B cell (primary cell): ENCODE measurements around the gene MARK2. TPM values are rescaled to one million over a fixed set of nuclear protein-coding genes. Genes with fewer than 3 reads are reported as not detected.
A peak's percentile ranks its signal among the peaks of the same experiment; 100 is the strongest.

Experiments used
- ATAC-seq: fragments of 200-7000 bp; cut with Tn5 transposase; one replicate; pipeline ENCODE4 v1.10.0; 2021; ENCODE audit warnings: low read depth, mild to moderate bottlenecking, moderate number of reproducible peaks, moderate library complexity
- CTCF ChIA-PET: fragments of 350-600 bp; sonication (Branson Sonifier 250); formaldehyde crosslinking; loops from one replicate; lab custom pipeline; 2021; ENCODE audit warnings: antibody characterized with exemption, inconsistent platforms; lab: Charles Lee
- POLR2A ChIA-PET: fragments of 350-600 bp; sonication (Branson Sonifier 250); formaldehyde crosslinking; loops from one replicate; lab custom pipeline; 2021; ENCODE audit warnings: antibody characterized with exemption; lab: Charles Lee
- DNase-seq: peaks from one replicate; pipeline ENCODE4 v3.0.0; 2013
- H2AFZ ChIP-seq: 2 replicates; pipeline ENCODE4 v1.6.1; 2012; ENCODE audit warnings: mild to moderate bottlenecking, low read depth, low read length; ENCODE audit not compliant: insufficient read depth, poor library complexity, severe bottlenecking
- H3K27ac ChIP-seq, 2 donors: 1 replicate in 1 of 2; 2 replicates in 1 of 2; pipeline ENCODE4 v1.5.1; 2012 to 2013; ENCODE audit warnings: low read length in 2 of 2, mild to moderate bottlenecking in 2 of 2, moderate library complexity in 1 of 2
- H3K27me3 ChIP-seq, 4 experiments: fragments of 200-600 bp in 1 of 4; sonication (generic) in 1 of 4; replicated peaks in 1 of 4; 1 replicate in 2 of 4; 2 replicates in 2 of 4; pipeline versions ENCODE4 v1.6.1 to v1.7.0; 2013 to 2016; ENCODE audit warnings: low read length in 3 of 4, mild to moderate bottlenecking in 2 of 4, mixed read lengths in 1 of 4, moderate library complexity in 1 of 4; ENCODE audit not compliant: insufficient read depth in 4 of 4, control insufficient read depth in 3 of 4; ENCODE audit errors: control extremely low read depth in 1 of 4
- H3K36me3 ChIP-seq, 2 experiments: replicated peaks in 1 of 2; 1 replicate in 1 of 2; 2 replicates in 1 of 2; pipeline versions ENCODE4 v1.6.1 to v1.7.1; 2013; ENCODE audit warnings: low read length in 1 of 2; ENCODE audit not compliant: insufficient read depth in 2 of 2, control insufficient read depth in 1 of 2; ENCODE audit errors: control extremely low read depth in 1 of 2, extremely low read depth in 1 of 2
- H3K4me1 ChIP-seq, 2 donors: fragments of 200-600 bp in 1 of 2; sonication (generic) in 1 of 2; 1 replicate in 1 of 2; 2 replicates in 1 of 2; pipeline versions ENCODE4 v1.5.1 to v1.6.1; 2013 to 2017; ENCODE audit warnings: low read length in 2 of 2; ENCODE audit not compliant: control insufficient read depth in 2 of 2, insufficient read depth in 2 of 2
- H3K4me2 ChIP-seq: replicated peaks from 2 replicates; pipeline ENCODE3; 2012; ENCODE audit warnings: mild to moderate bottlenecking, low read depth, low read length; ENCODE audit not compliant: poor library complexity, severe bottlenecking
- H3K4me3 ChIP-seq, 5 experiments: fragments of 200-600 bp in 1 of 5; sonication (generic) in 1 of 5; 1 replicate in 3 of 5; 2 replicates in 2 of 5; pipeline versions ENCODE4 v1.5.1 to v1.7.0; 2011 to 2016; ENCODE audit warnings: low read length in 4 of 5, mild to moderate bottlenecking in 4 of 5, low read depth in 2 of 5, control low read depth in 1 of 5, moderate library complexity in 1 of 5; ENCODE audit not compliant: insufficient read depth in 1 of 5; ENCODE audit errors: control extremely low read depth in 1 of 5, extremely low read depth in 1 of 5
- H3K79me2 ChIP-seq: fragments of 200-600 bp; sonication (generic); one replicate; pipeline ENCODE4 v1.6.0; 2016; ENCODE audit warnings: low read length; ENCODE audit not compliant: control insufficient read depth, insufficient read depth
- H3K9ac ChIP-seq: fragments of 200-600 bp; sonication (generic); 2 replicates; pipeline ENCODE4 v1.6.1; 2017; ENCODE audit warnings: mild to moderate bottlenecking, low read length, moderate library complexity
- H3K9me3 ChIP-seq, 3 donors: one replicate each; pipeline versions ENCODE4 v1.6.1 to v1.7.1; 2013; ENCODE audit warnings: low read length in 2 of 3; ENCODE audit not compliant: control insufficient read depth in 2 of 3, insufficient read depth in 1 of 3; ENCODE audit errors: control extremely low read depth in 1 of 3
- H4K20me1 ChIP-seq: 2 replicates; pipeline ENCODE4 v1.6.0; 2012; ENCODE audit warnings: mild to moderate bottlenecking, low read length; ENCODE audit not compliant: insufficient read depth, control insufficient read depth, poor library complexity, severe bottlenecking
- H3K27ac Mint-ChIP-seq: one replicate; pipeline ENCODE4 v1.8.0; 2021; ENCODE audit warnings: mixed read lengths
- H3K27me3 Mint-ChIP-seq: one replicate; pipeline ENCODE4 v1.8.0; 2021; ENCODE audit warnings: mixed read lengths
- H3K4me1 Mint-ChIP-seq: one replicate; pipeline ENCODE4 v1.8.0; 2021; ENCODE audit warnings: mixed read lengths
- H3K4me3 Mint-ChIP-seq: one replicate; pipeline ENCODE4 v1.8.0; 2021; ENCODE audit warnings: mixed read lengths
- H3K9me3 Mint-ChIP-seq: one replicate; pipeline ENCODE4 v1.8.0; 2022; ENCODE audit warnings: mixed read lengths; ENCODE audit not compliant: insufficient read depth
- EZH2 ChIP-seq: IDR thresholded peaks from 2 replicates; pipeline ENCODE4 v1.6.1; 2012; ENCODE audit warnings: borderline replicate concordance, low read depth, mild to moderate bottlenecking, moderate library complexity, low read length; ENCODE audit not compliant: insufficient read depth, poor library complexity, severe bottlenecking
- WGBS: methylation state at CpG from one replicate; pipeline ENCODE4 v1.1.5; 2013; ENCODE audit warnings: missing lambda C conversion rate; ENCODE audit not compliant: insufficient coverage; 5-methylcytosine and 5-hydroxymethylcytosine counted together
- intact Hi-C: fragments of 100-400 bp; cut with micrococcal nuclease; formaldehyde crosslinking; loops from one replicate; pipeline ENCODE4 v1.10.0; 2022
- polyA plus RNA-seq: library from polyadenylated mRNA; depleted of rRNA; stranded (reverse); fragments of >200 nt; gene quantifications from 2 replicates; pipeline ENCODE4 v1.2.3, GENCODE V29; 2012
- total RNA-seq, 2 donors: library from RNA; stranded (reverse); fragments of 120-200 nt in 1 of 2; gene quantifications; 1 replicate in 1 of 2; 2 replicates in 1 of 2; pipeline versions ENCODE4 v1.2.3 to v1.2.4, GENCODE V29; 2013 to 2022
- TF ChIP-seq, protein P1 (sequence below): fragments of 200-600 bp; IDR thresholded peaks from one replicate; pipeline ENCODE4 v1.8.0; 2022; ENCODE audit warnings: antibody characterized with exemption, mild to moderate bottlenecking

Gene MARK2
- total and polyA plus RNA-seq, 2 donors (not counting 1 experiment from before 2014, with no cell fraction given): 47.2 to 58.1 TPM

GRCh38 chr11:63834535-63835157, 4.3 kb upstream of the MARK2 start:
- Mint-ChIP-seq H3K9me3 (no peaks in the 10 kb centered on the region), H3K27ac (peak overlapping the region; percentile 8), H3K4me1 (peaks cover 25% of the 10 kb centered on the region), H3K27me3 (no peaks in the 10 kb centered on the region), H3K4me3 (no peak overlapping the region)
- TF ChIP-seq, protein P1, sequence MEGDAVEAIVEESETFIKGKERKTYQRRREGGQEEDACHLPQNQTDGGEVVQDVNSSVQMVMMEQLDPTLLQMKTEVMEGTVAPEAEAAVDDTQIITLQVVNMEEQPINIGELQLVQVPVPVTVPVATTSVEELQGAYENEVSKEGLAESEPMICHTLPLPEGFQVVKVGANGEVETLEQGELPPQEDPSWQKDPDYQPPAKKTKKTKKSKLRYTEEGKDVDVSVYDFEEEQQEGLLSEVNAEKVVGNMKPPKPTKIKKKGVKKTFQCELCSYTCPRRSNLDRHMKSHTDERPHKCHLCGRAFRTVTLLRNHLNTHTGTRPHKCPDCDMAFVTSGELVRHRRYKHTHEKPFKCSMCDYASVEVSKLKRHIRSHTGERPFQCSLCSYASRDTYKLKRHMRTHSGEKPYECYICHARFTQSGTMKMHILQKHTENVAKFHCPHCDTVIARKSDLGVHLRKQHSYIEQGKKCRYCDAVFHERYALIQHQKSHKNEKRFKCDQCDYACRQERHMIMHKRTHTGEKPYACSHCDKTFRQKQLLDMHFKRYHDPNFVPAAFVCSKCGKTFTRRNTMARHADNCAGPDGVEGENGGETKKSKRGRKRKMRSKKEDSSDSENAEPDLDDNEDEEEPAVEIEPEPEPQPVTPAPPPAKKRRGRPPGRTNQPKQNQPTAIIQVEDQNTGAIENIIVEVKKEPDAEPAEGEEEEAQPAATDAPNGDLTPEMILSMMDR: no peak
- Histone ChIP-seq H3K4me1 (peaks cover 16 to 22% of the 10 kb centered on the region in 2 donors), H3K4me2 (no peak overlapping the region), H3K79me2 (peaks cover 17% of the 10 kb centered on the region), H4K20me1 (peaks cover 15% of the 10 kb centered on the region), H3K4me3 (no peak overlapping the region), H3K36me3 (no peaks in the 10 kb centered on the region), H2AFZ (no peak overlapping the region), H3K9ac (no peak overlapping the region), H3K9me3 (no peaks in the 10 kb centered on the region), H3K27me3 (no peaks in the 10 kb centered on the region), H3K27ac (no peak overlapping the region)
- intact Hi-C loops: loop anchor here (10.0 kb wide), 1 partner anchor 470 kb away; the partner anchor contains the start of genes CATSPERZ and ESRRA
- WGBS: 72% methylated on average over 8 of the region's 12 CpGs
- DNase-seq (no peak), ATAC-seq (no peak)
- ChIA-PET POLR2A (interaction anchor here (0.6 kb wide), 1 partner anchor 1055 kb away, joined by 10 read pairs; no protein-coding TSS in a partner anchor), CTCF (interaction anchor here (0.7 to 7.5 kb wide), 7 partner anchors 64 to 321 kb away, joined by 3 to 254 read pairs (median 5); no protein-coding TSS in a partner anchor)

DNA sequence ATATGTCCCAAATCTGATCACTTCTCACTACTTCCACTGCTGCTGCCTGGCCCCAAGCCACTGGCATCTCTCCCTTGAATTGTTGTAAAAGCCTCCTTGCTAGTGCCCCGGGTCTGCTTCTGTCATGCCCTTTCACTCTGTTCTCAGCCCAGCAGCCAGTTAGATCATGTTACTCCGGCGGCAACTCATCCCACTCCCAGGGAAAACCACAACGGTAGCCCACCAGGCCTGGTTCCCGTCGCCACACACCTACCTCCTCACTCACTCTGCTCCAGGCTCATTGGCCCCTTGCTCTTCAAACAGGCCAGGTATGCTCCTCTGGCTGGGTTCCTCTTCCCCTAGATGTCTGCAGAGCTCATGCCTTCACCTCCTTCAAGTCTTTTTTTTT, 3.8 kb upstream of the MARK2 start:
- intact Hi-C loops: loop anchor here (10.0 kb wide), 1 partner anchor 470 kb away; the partner anchor contains the start of genes CATSPERZ and ESRRA
- DNase-seq: no peak
- no peak overlapping the region for H3K27ac ChIP-seq
- H3K4me3 ChIP-seq: no peak overlapping the region
- Mint-ChIP-seq H3K27ac (peak overlapping the region; percentile 8), H3K4me3 (no peak overlapping the region), H3K4me1 (peaks cover 30% of the 10 kb centered on the region), H3K9me3 (no peaks in the 10 kb centered on the region), H3K27me3 (no peaks in the 10 kb centered on the region)
- peaks cover 16 to 26% of the 10 kb centered on the region in 2 donors for H3K4me1 ChIP-seq
- H3K4me2 ChIP-seq: no peak overlapping the region
- H4K20me1 ChIP-seq: peaks cover 18% of the 10 kb centered on the region
- no peak overlapping the region for H2AFZ ChIP-seq
- CTCF ChIA-PET: interaction anchor here (0.7 to 7.5 kb wide), 10 partner anchors 19 to 314 kb away, joined by 3 to 254 read pairs (median 15); no protein-coding TSS in a partner anchor
- H3K79me2 ChIP-seq: peaks cover 19% of the 10 kb centered on the region
- no peaks in the 10 kb centered on the region for H3K27me3 ChIP-seq
- no peak overlapping the region for H3K9ac ChIP-seq
- no peaks in the 10 kb centered on the region for H3K36me3 ChIP-seq
- no peaks in the 10 kb centered on the region for H3K9me3 ChIP-seq
- ATAC-seq: no peak
- whole genome bisulfite sequencing: 95% methylated on average over 6 of the region's 6 CpGs
- TF ChIP-seq, protein P1: no peak
- TF ChIP-seq EZH2: no peak
- POLR2A ChIA-PET: no interaction called here
